T-helper 1 cell treated with Interleukin-12 subunit alpha and Interleukin-12 subunit beta and Interleukin-4 antibody, amounts not matched to agents 30 μg/mL and 1 μg/mL, for 36 hours (primary cell): ENCODE data around the gene ZNF326.

Source experiments
- H3K27ac Mint-ChIP-seq: one replicate; pipeline ENCODE4 v1.8.0; 2021; ENCODE audit warnings: mild to moderate bottlenecking, mixed read lengths
- H3K27me3 Mint-ChIP-seq: one replicate; pipeline ENCODE4 v1.8.0; 2021; ENCODE audit warnings: low read depth, mixed read lengths
- H3K36me3 Mint-ChIP-seq: one replicate; pipeline ENCODE4 v1.8.0; 2021; ENCODE audit warnings: low read depth, mixed read lengths
- H3K4me1 Mint-ChIP-seq: one replicate; pipeline ENCODE4 v1.8.0; 2021; ENCODE audit warnings: low read depth, mixed read lengths
- H3K4me3 Mint-ChIP-seq: one replicate; pipeline ENCODE4 v1.8.0; 2021; ENCODE audit warnings: mild to moderate bottlenecking, moderate library complexity, mixed read lengths
- H3K9me3 Mint-ChIP-seq: one replicate; pipeline ENCODE4 v1.8.0; 2021; ENCODE audit warnings: mixed read lengths

ZNF326 gene, protein sequence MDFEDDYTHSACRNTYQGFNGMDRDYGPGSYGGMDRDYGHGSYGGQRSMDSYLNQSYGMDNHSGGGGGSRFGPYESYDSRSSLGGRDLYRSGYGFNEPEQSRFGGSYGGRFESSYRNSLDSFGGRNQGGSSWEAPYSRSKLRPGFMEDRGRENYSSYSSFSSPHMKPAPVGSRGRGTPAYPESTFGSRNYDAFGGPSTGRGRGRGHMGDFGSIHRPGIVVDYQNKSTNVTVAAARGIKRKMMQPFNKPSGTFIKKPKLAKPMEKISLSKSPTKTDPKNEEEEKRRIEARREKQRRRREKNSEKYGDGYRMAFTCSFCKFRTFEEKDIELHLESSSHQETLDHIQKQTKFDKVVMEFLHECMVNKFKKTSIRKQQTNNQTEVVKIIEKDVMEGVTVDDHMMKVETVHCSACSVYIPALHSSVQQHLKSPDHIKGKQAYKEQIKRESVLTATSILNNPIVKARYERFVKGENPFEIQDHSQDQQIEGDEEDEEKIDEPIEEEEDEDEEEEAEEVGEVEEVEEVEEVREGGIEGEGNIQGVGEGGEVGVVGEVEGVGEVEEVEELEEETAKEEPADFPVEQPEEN

GRCh38 chr1:89994805-89995597 lies at the start of gene ZNF326:
TSS of gene ZNF326 (plus strand) at chr1:89995110. CDS start at chr1:89995258, 148 bp downstream.
- H3K36me3 Mint-ChIP-seq: peaks cover 5% of the 10 kb centered on the region
- H3K4me1 Mint-ChIP-seq: peaks cover 24% of the 10 kb centered on the region
- peak within 1 kb of the TSS; percentile 97 for H3K4me3 Mint-ChIP-seq
- no peaks in the 10 kb centered on the region for H3K9me3 Mint-ChIP-seq
- H3K27ac Mint-ChIP-seq: peak within 1 kb of the TSS; percentile 94
- H3K27me3 Mint-ChIP-seq: peaks cover 9% of the 10 kb centered on the region

DNA sequence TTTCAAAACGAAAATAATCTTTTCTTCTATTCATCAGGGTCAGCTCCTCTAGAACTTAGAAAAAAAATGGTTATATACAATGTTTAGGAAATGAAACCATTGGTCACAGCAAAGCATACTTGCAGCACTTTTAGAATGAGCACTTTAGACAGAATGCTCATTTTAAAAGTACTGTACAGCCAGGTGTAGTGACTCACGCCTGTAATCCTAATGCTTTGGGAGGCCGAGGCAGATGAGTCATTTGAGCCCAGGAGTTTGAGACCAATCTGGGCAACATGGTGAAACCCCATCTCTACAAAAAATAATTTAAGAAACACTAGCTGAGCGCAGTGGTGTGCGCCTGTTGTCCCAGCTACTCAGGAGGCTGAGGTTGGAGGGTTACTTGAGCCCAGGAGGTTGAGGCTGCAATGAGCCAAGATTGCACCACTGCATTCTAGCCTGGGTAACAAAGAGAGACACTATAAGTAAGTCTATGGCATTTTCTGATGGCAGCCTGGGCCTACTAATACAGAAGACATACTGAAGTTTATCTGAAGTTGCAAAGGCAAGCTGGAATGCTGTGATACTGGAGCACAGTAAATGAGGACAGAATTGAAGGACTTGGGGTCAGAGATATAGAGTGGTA lies 48.9 kb upstream of the ZNF326 start:
- no peak overlapping the region for H3K4me3 Mint-ChIP-seq

DNA sequence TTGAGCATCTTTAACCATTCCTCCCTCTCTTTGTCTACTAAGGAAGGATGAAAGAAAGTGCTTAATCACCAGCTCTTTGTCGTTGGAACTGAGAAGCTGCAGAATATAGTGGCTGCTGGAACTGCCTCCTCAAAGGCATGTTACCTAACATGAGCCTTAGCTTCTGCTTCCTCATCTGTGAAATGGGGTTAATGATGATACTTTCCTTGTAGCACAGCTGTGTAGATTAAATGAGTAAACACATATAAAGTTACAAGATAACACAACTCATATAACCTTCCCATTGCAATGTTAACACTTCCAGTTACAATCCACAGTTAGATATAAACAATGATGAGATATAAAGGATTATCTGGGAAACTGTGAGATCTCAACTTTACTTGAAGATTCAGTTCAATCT lies 48.4 kb upstream of the ZNF326 start:
- Mint-ChIP-seq H3K4me1 (peaks cover 1% of the 10 kb centered on the region), H3K4me3 (no peak overlapping the region), H3K9me3 (no peaks in the 10 kb centered on the region), H3K27me3 (no peaks in the 10 kb centered on the region), H3K36me3 (no peaks in the 10 kb centered on the region), H3K27ac (no peak overlapping the region)

More for the DNA sequence above, 48.9 kb upstream of the ZNF326 start:
- H3K4me1 Mint-ChIP-seq: peaks cover 1% of the 10 kb centered on the region
- no peaks in the 10 kb centered on the region for H3K36me3 Mint-ChIP-seq
- no peak overlapping the region for H3K27ac Mint-ChIP-seq
- no peaks in the 10 kb centered on the region for H3K27me3 Mint-ChIP-seq
- H3K9me3 Mint-ChIP-seq: no peaks in the 10 kb centered on the region

GRCh38 chr1:89948722-89949345 lies 46.1 kb upstream of the ZNF326 start:
- no peak overlapping the region for H3K4me3 Mint-ChIP-seq
- H3K4me1 Mint-ChIP-seq: peaks cover 6% of the 10 kb centered on the region
- H3K9me3 Mint-ChIP-seq: no peaks in the 10 kb centered on the region
- H3K27ac Mint-ChIP-seq: no peak overlapping the region
- H3K27me3 Mint-ChIP-seq: no peaks in the 10 kb centered on the region
- H3K36me3 Mint-ChIP-seq: no peaks in the 10 kb centered on the region

- Mint-ChIP-seq H3K27me3 (no peaks in the 10 kb centered on the region), H3K27ac (no peak overlapping the region), H3K4me3 (no peak overlapping the region), H3K4me1 (peaks cover 12% of the 10 kb centered on the region), H3K36me3 (peaks cover 2% of the 10 kb centered on the region), H3K9me3 (no peaks in the 10 kb centered on the region)
These were observed 44.8 kb upstream of the ZNF326 start for GRCh38 chr1:89949991-89950624.

- Mint-ChIP-seq H3K4me3 (no peak overlapping the region), H3K36me3 (peaks cover 2% of the 10 kb centered on the region), H3K4me1 (peaks cover 15% of the 10 kb centered on the region), H3K27ac (no peak overlapping the region), H3K27me3 (no peaks in the 10 kb centered on the region), H3K9me3 (no peaks in the 10 kb centered on the region)
These were observed 44.2 kb upstream of the ZNF326 start for GRCh38 chr1:89950703-89951102.

DNA sequence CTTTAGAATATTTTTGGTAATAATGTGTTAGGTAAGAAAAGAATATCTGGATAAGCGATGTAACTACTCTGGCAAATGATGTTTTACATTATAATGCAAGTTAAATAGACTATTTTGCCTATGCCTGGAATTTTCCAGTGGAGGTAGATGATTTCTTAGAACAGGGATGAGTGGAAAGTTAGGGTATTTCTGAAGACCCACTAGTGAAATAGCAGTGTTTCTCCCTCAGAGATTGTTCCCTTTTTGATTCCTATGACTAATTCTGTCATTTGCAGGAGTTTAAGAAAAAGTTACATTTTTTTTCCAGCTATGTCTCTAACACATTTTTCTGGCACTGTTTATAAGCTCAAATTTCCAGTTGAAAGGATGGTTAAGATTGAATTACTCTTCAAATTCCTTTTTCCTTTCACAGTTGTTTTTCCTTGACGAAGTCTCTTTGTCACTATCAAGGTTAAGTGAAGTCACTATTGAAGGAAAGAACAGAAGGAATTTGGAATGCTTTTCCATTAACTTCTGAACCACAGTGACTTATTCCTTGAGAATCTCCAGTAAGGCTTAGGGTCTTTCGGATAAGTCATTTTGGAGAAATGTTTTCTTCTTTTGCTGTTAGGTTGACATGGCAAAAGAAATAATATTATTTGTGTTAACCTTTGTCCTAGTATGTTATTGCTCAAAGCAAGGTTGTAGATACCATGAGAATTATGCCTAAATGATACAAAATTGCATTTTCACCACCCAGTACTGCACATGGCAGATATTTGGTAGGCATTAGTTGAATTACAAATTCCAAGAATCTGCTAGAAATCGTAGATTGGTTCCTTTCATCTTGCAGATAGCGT lies 42.9 kb upstream of the ZNF326 start:
- no peaks in the 10 kb centered on the region for H3K9me3 Mint-ChIP-seq
- H3K27ac Mint-ChIP-seq: no peak overlapping the region
- H3K27me3 Mint-ChIP-seq: no peaks in the 10 kb centered on the region
- H3K4me3 Mint-ChIP-seq: no peak overlapping the region
- H3K36me3 Mint-ChIP-seq: peaks cover 2% of the 10 kb centered on the region
- H3K4me1 Mint-ChIP-seq: peaks cover 17% of the 10 kb centered on the region

DNA sequence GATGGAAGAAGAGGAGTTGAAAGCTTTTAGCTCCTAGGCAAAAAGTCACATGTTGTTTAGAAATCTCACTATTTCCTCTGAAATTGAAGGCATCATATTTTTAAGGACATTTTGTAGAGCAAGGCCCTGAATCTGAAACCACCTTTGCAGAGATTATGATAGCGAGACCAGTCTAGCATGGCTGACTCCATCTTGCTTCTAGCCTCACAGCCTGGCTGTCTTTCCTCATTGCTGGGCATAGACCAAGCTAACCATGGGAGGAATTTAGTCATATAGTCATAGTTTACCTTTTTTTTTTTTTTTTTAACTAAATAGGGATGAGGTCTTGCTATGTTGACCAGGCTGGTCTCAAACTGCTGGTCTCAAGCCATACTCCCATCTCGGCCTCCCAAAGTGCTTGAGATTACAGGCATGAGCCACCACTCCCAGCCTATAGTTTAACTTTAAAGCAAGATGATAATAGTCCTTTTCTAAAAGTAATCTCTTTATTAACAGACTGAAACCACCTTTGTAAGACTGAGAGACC lies 42.2 kb upstream of the ZNF326 start:
- Mint-ChIP-seq H3K9me3 (no peaks in the 10 kb centered on the region), H3K4me1 (peaks cover 23% of the 10 kb centered on the region), H3K36me3 (peaks cover 2% of the 10 kb centered on the region), H3K27me3 (no peaks in the 10 kb centered on the region), H3K4me3 (no peak overlapping the region), H3K27ac (no peak overlapping the region)

- H3K4me1 Mint-ChIP-seq: peaks cover 27% of the 10 kb centered on the region
- H3K36me3 Mint-ChIP-seq: peaks cover 2% of the 10 kb centered on the region
- H3K27me3 Mint-ChIP-seq: no peaks in the 10 kb centered on the region
- H3K27ac Mint-ChIP-seq: peak overlapping the region; percentile 23
- H3K4me3 Mint-ChIP-seq: no peak overlapping the region
- no peaks in the 10 kb centered on the region for H3K9me3 Mint-ChIP-seq
These were observed 41.7 kb upstream of the ZNF326 start for GRCh38 chr1:89953131-89953626.

GRCh38 chr1:89953929-89954328 lies 41.0 kb upstream of the ZNF326 start:
- no peaks in the 10 kb centered on the region for H3K27me3 Mint-ChIP-seq
- H3K4me3 Mint-ChIP-seq: no peak overlapping the region
- peak overlapping the region; percentile 21 for H3K27ac Mint-ChIP-seq
- peaks cover 2% of the 10 kb centered on the region for H3K36me3 Mint-ChIP-seq
- H3K9me3 Mint-ChIP-seq: peaks cover under 1% of the 10 kb centered on the region
- peaks cover 31% of the 10 kb centered on the region for H3K4me1 Mint-ChIP-seq

DNA sequence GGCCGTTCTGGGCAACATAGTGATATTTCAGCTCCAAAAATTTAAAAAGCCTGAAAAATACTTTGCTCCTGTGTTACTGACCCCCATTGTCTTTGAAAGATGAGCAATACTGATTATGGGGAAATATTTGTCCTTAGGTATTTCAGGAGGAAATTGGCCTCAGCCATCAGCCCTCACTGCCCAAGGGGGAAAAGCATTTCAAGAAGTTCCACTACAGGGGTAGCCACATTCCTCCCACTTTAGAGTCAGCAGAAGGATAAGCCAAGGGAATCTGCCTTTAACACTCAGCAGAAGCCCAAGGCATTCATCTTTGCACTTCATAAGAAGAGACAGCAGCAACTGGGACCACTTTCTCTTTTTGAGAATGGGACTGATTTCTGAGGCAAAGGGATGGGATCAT lies 40.5 kb upstream of the ZNF326 start:
- Mint-ChIP-seq H3K27me3 (no peaks in the 10 kb centered on the region), H3K36me3 (peaks cover 6% of the 10 kb centered on the region), H3K9me3 (peaks cover 5% of the 10 kb centered on the region), H3K4me3 (no peak overlapping the region), H3K27ac (no peak overlapping the region), H3K4me1 (peaks cover 31% of the 10 kb centered on the region)

DNA sequence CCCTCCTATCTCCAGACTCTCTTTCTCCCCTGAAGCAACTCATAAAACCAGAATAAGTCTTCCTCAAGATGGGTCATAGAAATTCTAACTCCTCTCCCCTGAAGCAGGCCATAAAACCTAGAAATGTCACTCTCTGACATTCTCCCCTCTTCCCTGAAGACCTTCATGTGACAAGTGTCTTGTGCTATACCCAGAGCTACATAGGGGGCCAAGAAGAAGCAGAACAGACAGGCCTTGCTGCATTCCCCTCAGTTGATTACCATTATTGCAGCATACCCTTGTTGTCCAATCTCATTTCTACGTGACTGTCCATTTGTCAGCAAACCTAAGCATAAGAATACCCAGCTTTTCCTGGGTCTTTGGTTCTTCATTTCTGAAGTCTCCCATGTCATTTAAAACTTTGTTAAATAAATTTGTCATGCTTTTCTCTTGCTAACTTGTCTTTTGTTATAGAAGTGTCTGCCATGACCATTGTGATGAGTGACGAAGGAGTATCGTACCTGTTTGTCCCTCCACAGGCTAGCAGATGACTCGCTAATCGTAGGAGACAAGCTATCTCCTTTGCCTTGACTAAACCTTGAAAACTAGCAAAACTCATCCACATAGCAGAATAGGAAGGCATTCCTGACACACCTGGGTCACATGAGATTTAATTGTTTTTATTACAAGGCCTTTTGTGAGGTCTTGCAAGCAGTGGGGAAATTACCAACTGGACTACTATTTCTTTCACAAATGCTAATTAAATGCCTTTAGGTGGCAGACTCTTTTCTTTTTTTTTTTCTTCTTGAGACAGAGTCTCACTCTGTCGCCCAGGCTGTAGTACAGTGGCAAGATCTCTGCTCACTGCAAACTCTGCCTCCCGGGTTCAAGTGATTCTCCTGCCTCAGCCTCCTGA lies 39.4 kb upstream of the ZNF326 start:
- no peak overlapping the region for H3K27ac Mint-ChIP-seq
- H3K36me3 Mint-ChIP-seq: peaks cover 10% of the 10 kb centered on the region
- H3K4me3 Mint-ChIP-seq: no peak overlapping the region
- H3K4me1 Mint-ChIP-seq: peaks cover 31% of the 10 kb centered on the region
- H3K27me3 Mint-ChIP-seq: no peaks in the 10 kb centered on the region
- peaks cover 13% of the 10 kb centered on the region for H3K9me3 Mint-ChIP-seq
